Lung (tissue), 12 donors: ENCODE results near the gene NISCH. TPM values are rescaled to one million over a fixed set of nuclear protein-coding genes. Genes with fewer than 3 reads are reported as not detected.

Experiments
- ATAC-seq: fragments of 200-7000 bp; cut with Tn5 transposase; one replicate; pipeline ENCODE4 v1.9.1; 2020; ENCODE audit warnings: moderate number of reproducible peaks; ENCODE audit not compliant: insufficient read depth, low FRiP score
- DNase-seq, 3 donors: peaks; one replicate each; pipeline ENCODE4 v3.0.0-alpha.2; 2013 to 2017
- H3K27ac ChIP-seq, 2 donors: one replicate each; pipeline ENCODE4 v1.5.1; 2013; ENCODE audit warnings: mild to moderate bottlenecking in 2 of 2, moderate library complexity in 2 of 2, control low read depth in 1 of 2, inconsistent platforms in 1 of 2, low read depth in 1 of 2, low read length in 1 of 2
- H3K27me3 ChIP-seq, 3 donors: one replicate each; pipeline ENCODE4 v1.5.1; 2013; ENCODE audit warnings: low read length in 2 of 3; ENCODE audit not compliant: control insufficient read depth in 3 of 3, insufficient read depth in 3 of 3
- H3K36me3 ChIP-seq, 4 donors: one replicate each; pipeline ENCODE4 v1.5.1; 2013; ENCODE audit warnings: low read length in 4 of 4, mild to moderate bottlenecking in 1 of 4, moderate library complexity in 1 of 4; ENCODE audit not compliant: control insufficient read depth in 4 of 4, insufficient read depth in 4 of 4
- H3K4me1 ChIP-seq, 5 donors: one replicate each; pipeline ENCODE4 v1.5.1; 2013; ENCODE audit warnings: low read length in 5 of 5, mild to moderate bottlenecking in 2 of 5, moderate library complexity in 1 of 5; ENCODE audit not compliant: control insufficient read depth in 5 of 5, insufficient read depth in 5 of 5
- H3K4me3 ChIP-seq: one replicate; pipeline ENCODE4 v1.5.1; 2013; ENCODE audit warnings: mild to moderate bottlenecking, control low read depth, moderate library complexity
- H3K9ac ChIP-seq, 2 donors: one replicate each; pipeline ENCODE4 v1.5.1; 2013; ENCODE audit warnings: low read length in 2 of 2, control low read depth in 1 of 2; ENCODE audit not compliant: insufficient read depth in 1 of 2
- H3K9me3 ChIP-seq, 4 donors: one replicate each; pipeline ENCODE4 v1.5.1; 2013; ENCODE audit warnings: low read length in 3 of 4, mild to moderate bottlenecking in 1 of 4, moderate library complexity in 1 of 4; ENCODE audit not compliant: control insufficient read depth in 4 of 4, insufficient read depth in 3 of 4
- CTCF ChIP-seq: IDR thresholded peaks from 2 replicates; pipeline ENCODE4 v1.5.1; 2012; ENCODE audit warnings: mild to moderate bottlenecking; ENCODE audit errors: control extremely low read depth, extremely low read depth
- WGBS, 2 donors: extraction: QIAGEN DNeasy Blood & Tissue Kit; methylation state at CpG; one replicate each; pipeline ENCODE4 v1.1.7; 2013; 5-methylcytosine and 5-hydroxymethylcytosine counted together
- polyA plus RNA-seq, 2 donors: library from polyadenylated mRNA; stranded (reverse); fragments of 200-250 nt; gene quantifications; one replicate each; pipeline ENCODE4 v1.2.1, GENCODE V29; 2013
- total RNA-seq, 2 donors: library from RNA; depleted of rRNA in 1 of 2; stranded (reverse); fragments of >200 nt in 1 of 2; gene quantifications; one replicate each; pipeline ENCODE4 v1.2.1, GENCODE V29; 2014 to 2021
- donor health status: control.
- donor health status: control.
- donor health status: Bipolar disorder and iron deficiency.
- donor health status: healthy.
- donor health status: DM: yes; HTN: yes; CAD: no.

Gene NISCH
- total and polyA plus RNA-seq, 4 donors: 37.8 to 127 (median 63.7) TPM

- DNase-seq (no peak), ATAC-seq (no peak)
- 82 to 96% methylated on average over 2 of the region's 2 CpGs for whole genome bisulfite sequencing, 2 donors
- Histone ChIP-seq H3K4me1 (peaks cover 4 to 19% (median 9%) of the 10 kb centered on the region in 5 donors), H3K27ac (no peak overlapping the region), H3K9me3 (no peaks in the 10 kb centered on the region), H3K36me3 (peaks cover 0 to 8% (median 4%) of the 10 kb centered on the region in 4 donors), H3K4me3 (no peak overlapping the region), H3K27me3 (no peaks in the 10 kb centered on the region), H3K9ac (no peak overlapping the region)
- TF ChIP-seq CTCF: no peak
Observed at GRCh38 chr3:52541050-52541449, 85.6 kb downstream of the NISCH start.

Other genes with a start within 250 kb of the NISCH start
- 1 to 10 TPM in 1 of 2 donors, under 1 TPM in 1; 0.20 to 1.1 TPM for gene TLR9, start 230.0 kb upstream of the NISCH start, total RNA-seq
- under 1 TPM; 0.37 TPM for gene TLR9, start 230.0 kb upstream of the NISCH start, polyA plus RNA-seq
- 10 to 100 TPM; 25.7 to 90.3 TPM for gene TWF2, start 216.4 kb upstream of the NISCH start, total RNA-seq
- 100 to 1,000 TPM in 1 of 2 donors, 10 to 100 TPM in 1; 31.1 to 104 TPM for gene TWF2, start 216.4 kb upstream of the NISCH start, polyA plus RNA-seq
- gene PPM1M, start 209.8 kb upstream of the NISCH start, total RNA-seq: 10 to 100 TPM; 18.2 to 45.0 TPM
- 10 to 100 TPM; 25.0 to 53.6 TPM for gene PPM1M, start 209.8 kb upstream of the NISCH start, polyA plus RNA-seq
- 10 to 100 TPM; 61.0 to 72.8 TPM for gene WDR82, start 177.0 kb upstream of the NISCH start, total RNA-seq
- gene WDR82, start 177.0 kb upstream of the NISCH start, polyA plus RNA-seq: 10 to 100 TPM; 19.4 to 41.2 TPM
- 10 to 100 TPM in 1 of 2 donors, 1 to 10 TPM in 1; 8.7 to 22.3 TPM for gene GLYCTK, start 167.8 kb upstream of the NISCH start, total RNA-seq
- 10 to 100 TPM; 12.4 to 14.0 TPM for gene GLYCTK, start 167.8 kb upstream of the NISCH start, polyA plus RNA-seq
- 10 to 100 TPM; 14.5 to 21.5 TPM for gene DNAH1, start 139.3 kb upstream of the NISCH start, total RNA-seq
- gene DNAH1, start 139.3 kb upstream of the NISCH start, polyA plus RNA-seq: 1 to 10 TPM; 6.1 to 8.3 TPM
- 10 to 100 TPM; 39.9 to 76.4 TPM for gene BAP1, start 45.6 kb upstream of the NISCH start, total RNA-seq
- gene BAP1, start 45.6 kb upstream of the NISCH start, polyA plus RNA-seq: 10 to 100 TPM; 57.0 to 57.4 TPM
- gene PHF7, start 44.9 kb upstream of the NISCH start, total RNA-seq: 1 to 10 TPM; 6.5 to 7.1 TPM
- gene PHF7, start 44.9 kb upstream of the NISCH start, polyA plus RNA-seq: 1 to 10 TPM; 3.9 to 5.4 TPM
- 10 to 100 TPM; 10.6 to 30.8 TPM for gene SEMA3G, start 10.5 kb upstream of the NISCH start, total RNA-seq
- gene SEMA3G, start 10.5 kb upstream of the NISCH start, polyA plus RNA-seq: 10 to 100 TPM in 1 of 2 donors, 1 to 10 TPM in 1; 5.1 to 19.1 TPM
- 10 to 100 TPM; 31.3 to 35.6 TPM for gene TNNC1, start 1.6 kb upstream of the NISCH start, total RNA-seq
- 100 to 1,000 TPM in 1 of 2 donors, 10 to 100 TPM in 1; 17.3 to 250 TPM for gene TNNC1, start 1.6 kb upstream of the NISCH start, polyA plus RNA-seq
- 100 to 1,000 TPM in 1 of 2 donors, 10 to 100 TPM in 1; 53.1 to 205 TPM for gene STAB1, start 39.7 kb downstream of the NISCH start, total RNA-seq
- gene STAB1, start 39.7 kb downstream of the NISCH start, polyA plus RNA-seq: 100 to 1,000 TPM; 182 to 220 TPM
- 10 to 100 TPM; 32.7 to 85.6 TPM for gene NT5DC2, start 78.3 kb downstream of the NISCH start, total RNA-seq
- gene NT5DC2, start 78.3 kb downstream of the NISCH start, polyA plus RNA-seq: 10 to 100 TPM; 50.0 to 52.5 TPM
- gene UQCC5, start 81.0 kb downstream of the NISCH start, total RNA-seq: 10 to 100 TPM in 1 of 2 donors, 1 to 10 TPM in 1; 3.1 to 32.0 TPM
- 100 to 1,000 TPM in 1 of 2 donors, 10 to 100 TPM in 1; 19.7 to 104 TPM for gene UQCC5, start 81.0 kb downstream of the NISCH start, polyA plus RNA-seq
- gene PBRM1, start 230.3 kb downstream of the NISCH start, total RNA-seq: 10 to 100 TPM; 63.8 to 92.8 TPM
- gene PBRM1, start 230.3 kb downstream of the NISCH start, polyA plus RNA-seq: 10 to 100 TPM in 1 of 2 donors, 1 to 10 TPM in 1; 9.8 to 17.6 TPM
- 10 to 100 TPM; 57.5 to 84.6 TPM for gene GNL3, start 230.4 kb downstream of the NISCH start, total RNA-seq
- 10 to 100 TPM; 71.3 to 73.4 TPM for gene GNL3, start 230.4 kb downstream of the NISCH start, polyA plus RNA-seq